GM19328 (cell line): ENCODE data around the gene ADGRE3.
"Not testable (repeated sequence)": the region's sequence is repeated elsewhere in the genome, so short reads cannot be mapped to it uniquely, and the experiment has no call there.

Source experiments
- ATAC-seq: cut with Tn5 transposase; IDR thresholded peaks from one replicate; pipeline ENCODE4 v1.9.1; 2021; ENCODE audit warnings: mild to moderate bottlenecking, moderate library complexity; ENCODE audit not compliant: unreplicated experiment

Gene ADGRE3

DNA sequence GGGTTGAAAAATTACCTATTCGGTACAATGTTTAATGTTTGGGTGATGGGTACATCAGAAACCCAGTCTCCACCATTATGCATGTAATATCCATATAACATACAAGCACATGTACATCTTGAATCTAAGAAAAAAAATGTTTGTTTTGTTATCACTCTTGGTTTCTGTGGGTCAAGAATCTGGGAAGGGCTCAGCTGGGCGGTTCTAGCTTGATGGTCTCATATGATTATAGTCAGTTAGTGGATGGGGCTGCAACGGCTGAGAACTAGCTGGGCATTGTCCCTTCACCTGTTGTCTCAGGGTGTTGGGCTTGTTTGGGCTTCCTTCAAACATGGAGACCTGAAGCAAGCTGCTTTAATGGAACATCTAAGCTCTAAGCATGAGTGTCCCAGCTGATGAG is 4.7 kb downstream of the ADGRE3 start:
- ATAC-seq, result no peak

- ATAC-seq, result no peak
These were observed 13.2 kb downstream of the ADGRE3 start for GRCh38 chr19:14661372-14661924.

DNA sequence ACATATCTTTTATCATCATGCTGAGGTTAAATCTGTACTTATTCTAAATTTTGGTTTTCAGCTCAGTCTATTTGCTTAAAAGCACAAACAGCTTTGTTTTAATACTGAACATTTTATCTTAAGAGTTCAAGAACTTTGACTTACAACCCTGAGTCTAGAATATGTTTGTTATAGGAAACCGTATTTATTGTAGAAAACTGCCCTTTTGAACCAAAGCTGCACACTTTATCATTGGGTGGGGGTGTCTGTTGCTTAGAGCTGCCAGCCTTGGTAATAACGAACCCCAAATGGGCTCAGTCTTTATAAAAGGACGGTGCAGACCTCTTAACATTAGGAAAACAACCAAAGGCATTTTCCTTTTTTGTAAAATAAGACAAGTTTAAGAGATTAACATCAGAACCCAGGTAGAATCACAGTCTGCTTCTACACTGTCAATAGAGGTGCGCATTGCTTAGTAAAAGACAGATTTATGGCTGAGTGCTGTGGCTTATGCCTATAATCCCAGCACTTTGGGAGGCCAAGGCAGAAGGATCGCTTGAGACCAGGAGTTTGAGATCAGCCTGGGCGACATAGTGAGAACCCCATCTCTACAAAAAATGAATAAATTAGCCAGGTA is 14.7 kb downstream of the ADGRE3 start:
- ATAC-seq, result no peak

- ATAC-seq, result no peak
These were observed 18.9 kb downstream of the ADGRE3 start for GRCh38 chr19:14655726-14656125.

DNA sequence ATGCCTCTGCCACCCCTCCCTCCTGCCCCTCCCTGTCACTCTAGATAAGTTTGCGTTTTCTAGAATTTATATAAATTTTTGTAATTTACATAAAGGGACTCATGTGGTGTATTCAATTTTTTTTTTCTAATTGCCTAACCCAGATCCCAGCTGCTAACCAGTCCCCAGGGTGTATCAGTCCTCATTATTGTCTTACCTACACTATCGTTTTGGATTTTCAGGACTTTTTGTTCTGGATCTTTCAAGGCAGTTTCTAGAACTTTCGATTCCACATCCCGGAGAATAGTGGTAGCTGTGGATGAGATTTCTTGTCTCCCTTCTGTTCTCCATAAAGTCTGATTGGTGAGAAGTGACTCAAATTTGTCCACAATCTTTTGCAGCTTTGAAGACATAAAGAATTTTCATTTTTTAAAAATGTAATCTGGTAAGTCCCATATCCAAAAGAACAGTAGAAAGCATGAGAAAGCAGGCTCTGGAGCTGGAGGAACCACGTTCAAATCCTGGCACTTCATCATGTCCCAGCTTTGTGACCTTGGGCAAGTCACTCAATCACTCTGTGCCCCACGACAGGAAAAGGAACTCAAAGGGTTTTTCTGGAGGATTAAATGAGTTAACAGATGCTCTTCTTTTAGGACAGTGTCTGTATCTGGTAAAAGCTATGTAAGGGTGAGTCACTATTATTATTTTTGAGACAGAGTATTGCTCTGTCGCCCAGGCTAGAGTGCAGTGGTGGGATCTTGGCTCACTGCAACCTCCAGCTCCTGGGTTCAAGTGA is 19.7 kb downstream of the ADGRE3 start:
- ATAC-seq, result no peak

DNA sequence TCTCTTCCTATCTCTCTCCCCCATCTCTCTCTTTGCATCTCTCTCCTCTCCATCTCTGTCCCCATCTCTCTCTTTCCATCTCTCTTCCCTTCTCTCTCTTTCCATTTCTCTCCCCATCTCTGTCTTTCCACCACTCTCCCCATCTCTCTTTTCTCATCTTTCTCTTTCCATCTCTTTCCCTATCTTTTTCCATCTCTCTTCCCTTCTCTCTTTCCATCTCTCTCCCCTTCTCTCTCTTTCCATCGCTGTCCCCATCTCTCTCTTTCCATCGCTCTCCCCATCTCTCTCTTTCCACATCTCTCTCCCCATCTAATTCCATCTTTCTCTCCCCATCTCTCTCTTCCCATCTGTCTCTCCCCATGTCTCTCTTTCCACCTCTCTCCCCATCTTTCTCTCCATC is 24.5 kb downstream of the ADGRE3 start:
- no peak for ATAC-seq

- ATAC-seq, result no peak
These were observed 25.6 kb downstream of the ADGRE3 start for GRCh38 chr19:14649020-14649419.

GRCh38 chr19:14648506-14648905 is 26.1 kb downstream of the ADGRE3 start:
- no peak for ATAC-seq

- ATAC-seq, result no peak
These were observed 34.9 kb downstream of the ADGRE3 start for GRCh38 chr19:14639536-14640277.

- ATAC-seq, result no peak
These were observed 42.4 kb downstream of the ADGRE3 start for GRCh38 chr19:14632286-14632685.

- no peak for ATAC-seq
These were observed 45.1 kb downstream of the ADGRE3 start for GRCh38 chr19:14629557-14629956.

GRCh38 chr19:14624491-14624890 is 50.2 kb downstream of the ADGRE3 start:
- ATAC-seq, result not testable (repeated sequence)

DNA sequence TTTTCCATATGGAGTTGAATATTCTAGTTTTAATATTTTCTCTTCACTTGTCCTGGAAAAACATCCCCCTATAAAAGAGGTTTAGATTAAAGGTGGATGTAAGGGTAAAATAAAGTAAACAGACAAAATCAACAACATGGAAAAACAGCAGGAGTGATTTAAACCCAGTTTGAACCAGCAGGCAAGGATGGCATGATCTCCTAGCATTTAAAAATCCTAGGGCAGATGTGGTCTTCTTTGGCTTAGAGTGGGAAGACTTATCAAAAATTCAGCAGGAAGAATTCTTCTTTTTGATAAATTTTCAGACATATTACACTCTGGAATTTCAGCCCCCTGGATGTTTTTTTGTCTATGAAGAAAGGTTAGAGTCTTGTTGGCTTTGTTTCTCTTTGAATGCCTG is 55.2 kb downstream of the ADGRE3 start:
- ATAC-seq, result no peak

GRCh38 chr19:14616407-14616806 is 58.2 kb downstream of the ADGRE3 start:
- ATAC-seq, result no peak

DNA sequence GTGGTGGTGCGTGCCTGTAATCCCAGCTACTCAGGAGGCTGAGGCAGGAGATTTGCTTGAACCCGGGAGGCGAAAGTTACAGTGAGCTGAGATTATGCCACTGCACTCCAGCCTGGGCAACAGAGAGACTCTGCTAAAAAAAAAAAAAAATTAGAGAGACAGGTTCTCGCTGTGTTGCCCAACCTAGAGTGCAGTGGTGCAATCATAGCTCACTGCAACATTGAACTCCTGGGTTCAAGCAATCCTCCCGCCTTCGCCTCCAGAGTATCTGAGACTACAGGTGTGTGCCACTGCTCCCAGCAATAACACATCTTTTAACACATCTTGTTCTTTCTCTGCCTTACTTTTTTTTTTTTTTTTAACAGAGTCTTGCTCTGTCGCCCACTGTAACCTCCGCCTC is 59.0 kb downstream of the ADGRE3 start:
- no peak for ATAC-seq

DNA sequence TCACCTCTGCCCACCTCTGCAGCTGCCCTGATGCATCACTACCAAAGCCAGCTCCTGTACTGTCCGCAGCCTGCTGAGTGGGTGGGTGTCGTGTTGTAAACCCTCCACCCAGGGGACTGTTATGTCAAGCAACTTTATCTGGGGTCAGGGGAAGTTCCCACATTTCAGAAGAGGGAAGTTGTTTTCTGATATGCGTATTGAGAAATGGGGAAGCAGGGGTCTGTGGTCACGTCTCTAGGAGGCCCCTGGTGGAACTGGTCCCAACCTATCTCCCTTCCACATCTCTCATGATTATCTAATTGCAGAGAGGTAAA is 60.6 kb downstream of the ADGRE3 start:
- no peak for ATAC-seq

DNA sequence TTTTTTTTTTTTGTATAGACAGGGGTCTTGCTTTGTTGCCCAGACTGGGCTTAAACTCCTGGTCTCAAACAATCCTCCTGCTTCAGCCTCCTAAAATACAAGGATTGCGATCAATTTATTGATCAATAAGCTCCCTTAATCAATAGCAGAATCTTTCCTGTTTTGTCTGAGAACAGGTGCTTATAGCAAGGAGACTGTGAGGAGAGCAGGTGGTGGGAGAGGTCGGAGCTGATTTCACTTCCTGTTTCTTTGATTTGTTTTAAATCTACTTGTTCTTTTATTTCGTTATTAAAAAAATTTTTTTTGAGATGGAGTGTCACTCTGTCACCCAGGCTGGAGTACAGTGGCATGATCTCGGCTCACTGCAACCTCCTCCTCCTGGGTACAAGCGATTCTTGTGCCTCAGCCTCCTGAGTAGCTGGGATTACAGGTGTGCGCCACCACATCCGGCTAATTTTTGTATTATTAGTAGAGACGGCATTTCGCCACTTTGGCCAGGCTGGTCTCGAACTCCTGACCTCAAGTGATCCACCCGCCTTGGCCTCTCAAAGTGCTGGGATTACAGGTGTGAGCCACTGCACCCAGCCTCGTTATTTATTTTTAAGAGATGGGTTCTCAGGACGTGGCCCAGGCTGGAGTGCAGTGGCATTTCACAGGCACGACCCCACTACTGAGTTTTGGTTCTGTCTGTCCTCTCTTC is 61.1 kb downstream of the ADGRE3 start:
- ATAC-seq, result not testable (repeated sequence)

- ATAC-seq, result no peak
These were observed 62.0 kb downstream of the ADGRE3 start for GRCh38 chr19:14612657-14613056.

DNA sequence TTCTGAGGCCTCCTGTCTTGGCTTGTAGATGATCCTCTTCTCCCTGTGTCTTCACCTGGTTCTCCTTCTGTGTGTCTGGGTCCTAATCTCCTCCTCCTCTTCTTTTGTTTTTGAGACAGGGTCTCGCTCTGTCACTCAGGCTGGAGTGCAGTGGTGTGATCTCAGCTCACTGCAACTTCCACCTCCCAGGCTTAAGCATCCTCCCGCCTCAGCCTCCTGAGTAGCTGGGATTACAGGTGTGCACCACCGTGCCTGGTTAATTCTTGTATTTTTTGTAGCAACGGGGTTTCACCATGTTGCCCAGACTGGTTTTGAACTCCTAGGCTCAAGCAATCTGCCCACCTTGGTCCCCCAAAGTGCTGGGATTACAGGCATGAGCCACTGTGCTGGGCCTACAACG is 62.4 kb downstream of the ADGRE3 start:
- ATAC-seq, result not testable (repeated sequence)

DNA sequence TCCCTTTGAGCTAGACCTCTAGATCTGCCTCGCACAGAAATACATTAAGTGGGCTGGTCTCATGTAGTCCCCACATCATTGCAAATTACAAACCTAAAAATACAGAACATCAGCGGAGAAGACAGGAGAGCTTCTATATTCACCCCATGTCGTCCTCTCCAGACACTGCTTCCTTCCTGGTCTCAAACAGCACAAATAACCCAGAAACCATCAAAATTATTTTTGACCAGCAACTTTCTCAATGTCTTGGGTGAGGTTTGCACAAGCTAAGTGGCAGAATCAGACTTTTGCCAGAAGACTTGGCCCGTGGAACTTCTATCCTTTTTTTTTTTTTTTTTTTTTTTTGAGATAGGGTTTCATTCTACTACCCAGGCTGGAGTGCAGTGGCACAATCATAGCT is 63.6 kb downstream of the ADGRE3 start:
- ATAC-seq, result no peak

DNA sequence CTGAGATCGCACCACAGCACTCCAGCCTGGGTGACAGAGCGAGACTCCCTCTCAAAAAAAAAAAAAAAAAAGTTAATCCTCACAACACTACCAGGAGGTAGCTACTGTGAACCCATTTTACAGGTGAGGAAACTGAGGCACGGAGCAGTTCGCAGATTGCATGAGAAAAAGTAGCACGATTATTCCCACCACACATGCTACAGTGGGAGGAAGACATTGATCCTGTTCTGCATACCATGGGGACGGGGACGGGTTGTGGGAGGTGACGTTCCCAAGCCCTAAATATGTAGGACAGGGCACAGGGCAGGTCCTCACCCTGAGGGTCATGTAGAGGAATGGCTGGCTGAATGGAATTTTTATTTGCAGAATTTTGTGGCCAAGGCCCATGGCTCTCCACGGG is 68.0 kb downstream of the ADGRE3 start:
- ATAC-seq, result no peak
